T-cell (primary cell): Measurements from ENCODE around the gene TAF1A. TPM values are rescaled to one million over a fixed set of nuclear protein-coding genes. Genes with fewer than 3 reads are reported as not detected.

Experiments
- ATAC-seq, 4 experiments: fragments of 200-7000 bp in 3 of 4; fragments of 150-1000 bp in 1 of 4; cut with Tn5 transposase; replicated peaks in 1 of 4; 1 replicate in 3 of 4; 2 replicates in 1 of 4; pipeline ENCODE4 v1.10.0; 2021; ENCODE audit warnings: moderate library complexity in 3 of 4, mild to moderate bottlenecking in 2 of 4, moderate number of reproducible peaks in 1 of 4
- CTCF ChIA-PET, 2 donors: fragments of 300-600 bp; sonication (Branson Sonifier 250); formaldehyde crosslinking; loops; one replicate each; lab custom pipeline; 2022; ENCODE audit warnings: antibody characterized with exemption in 2 of 2; lab: Charles Lee
- POLR2A ChIA-PET, 2 donors: fragments of 300-600 bp; sonication (Branson Sonifier 250); formaldehyde crosslinking; loops; one replicate each; lab custom pipeline; 2022; ENCODE audit warnings: antibody characterized with exemption in 2 of 2; lab: Charles Lee
- DNase-seq, 35 experiments: peaks; one replicate each; pipeline versions ENCODE4 v3.0.0 to v3.0.0-alpha.2; 2013 to 2023
- H3K27ac ChIP-seq: one replicate; pipeline ENCODE4 v1.5.1; 2013; ENCODE audit warnings: low read length
- H3K27me3 ChIP-seq, 2 experiments: replicated peaks in 1 of 2; 1 replicate in 1 of 2; 2 replicates in 1 of 2; pipeline versions ENCODE4 v1.6.1 to v1.7.0; 2013; ENCODE audit warnings: low read length in 1 of 2, mixed read lengths in 1 of 2; ENCODE audit not compliant: control insufficient read depth in 2 of 2, insufficient read depth in 2 of 2; ENCODE audit errors: extremely low read depth in 1 of 2
- H3K36me3 ChIP-seq, 2 donors: 1 replicate in 1 of 2; 2 replicates in 1 of 2; pipeline versions ENCODE4 v1.6.1 to v1.7.0; 2013; ENCODE audit warnings: low read length in 1 of 2; ENCODE audit not compliant: control insufficient read depth in 2 of 2, insufficient read depth in 1 of 2; ENCODE audit errors: extremely low read depth in 1 of 2
- H3K4me1 ChIP-seq, 2 experiments: 1 replicate in 1 of 2; 2 replicates in 1 of 2; pipeline versions ENCODE4 v1.6.1 to v1.7.0; 2013; ENCODE audit warnings: low read length in 2 of 2, mixed read lengths in 1 of 2; ENCODE audit not compliant: insufficient read depth in 2 of 2, control insufficient read depth in 1 of 2; ENCODE audit errors: extremely low read depth in 1 of 2
- H3K4me3 ChIP-seq, 2 donors: 1 replicate in 1 of 2; 2 replicates in 1 of 2; pipeline versions ENCODE4 v1.5.1 to v1.7.0; 2013; ENCODE audit warnings: mild to moderate bottlenecking in 2 of 2, low read length in 1 of 2, moderate library complexity in 1 of 2; ENCODE audit not compliant: control insufficient read depth in 1 of 2; ENCODE audit errors: extremely low read depth in 1 of 2
- H3K9me3 ChIP-seq: 2 replicates; pipeline ENCODE4 v1.7.0; 2013
- H3K27ac Mint-ChIP-seq, 2 donors: one replicate each; pipeline ENCODE4 v1.8.0; 2020 to 2021; ENCODE audit warnings: mild to moderate bottlenecking in 2 of 2, mixed read lengths in 2 of 2
- H3K27me3 Mint-ChIP-seq, 2 donors: one replicate each; pipeline ENCODE4 v1.8.0; 2021 to 2022; ENCODE audit warnings: mixed read lengths in 2 of 2
- H3K36me3 Mint-ChIP-seq: one replicate; pipeline ENCODE4 v1.8.0; 2021; ENCODE audit warnings: mixed read lengths
- H3K4me1 Mint-ChIP-seq, 3 donors: one replicate each; pipeline ENCODE4 v1.8.0; 2020 to 2022; ENCODE audit warnings: mixed read lengths in 3 of 3, mild to moderate bottlenecking in 1 of 3
- H3K4me3 Mint-ChIP-seq, 3 donors: one replicate each; pipeline ENCODE4 v1.8.0; 2020 to 2022; ENCODE audit warnings: mild to moderate bottlenecking in 3 of 3, mixed read lengths in 3 of 3, moderate library complexity in 3 of 3
- H3K9me3 Mint-ChIP-seq, 3 donors: one replicate each; pipeline ENCODE4 v1.8.0; 2020 to 2022; ENCODE audit warnings: mixed read lengths in 3 of 3
- WGBS: methylation state at CpG from one replicate; pipeline ENCODE4 v1.1.5; 2013; ENCODE audit warnings: missing lambda C conversion rate; ENCODE audit not compliant: insufficient coverage; 5-methylcytosine and 5-hydroxymethylcytosine counted together
- total RNA-seq, 35 experiments: library from RNA in 6 of 35; stranded (reverse) in 6 of 35; fragments of 120-200 nt in 1 of 35; gene quantifications; one replicate each; pipeline versions ENCODE4 v1.2.1 to v1.2.4 and lab custom pipeline; 2013 to 2026

The TAF1A gene
- total RNA-seq, 5 donors from 2014 or later (not counting 1 experiment from before 2014, with no cell fraction given) = 5.7 to 14.0 (median 12.3) TPM

DNA sequence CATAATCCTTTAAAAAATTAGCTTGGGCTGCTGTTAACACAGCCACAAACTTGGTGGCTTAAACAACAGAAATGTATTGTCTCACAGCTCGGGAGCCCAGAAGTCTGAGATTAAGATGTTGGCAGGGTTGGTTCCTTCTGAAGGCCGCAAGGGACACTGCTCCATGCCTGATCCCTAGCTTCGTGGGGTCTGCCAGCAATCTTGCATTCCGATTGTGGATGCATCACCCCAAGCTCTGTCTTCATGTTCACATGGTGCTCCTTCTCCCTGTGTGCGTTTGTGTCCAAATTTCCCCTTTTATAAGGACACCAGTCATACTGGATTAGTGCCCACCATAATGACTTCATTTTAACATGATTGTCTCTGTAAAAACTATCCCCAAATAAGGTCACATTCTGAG is 36.9 kb downstream of the TAF1A start:
- POLR2A ChIA-PET = no interaction called here
- no peak for DNase-seq
- 95% methylated on average over 4 of the region's 5 CpGs for WGBS
- peaks cover 15% of the 10 kb centered on the region for H3K36me3 Mint-ChIP-seq
- no peaks in the 10 kb centered on the region for H3K4me1 ChIP-seq
- H3K27me3 ChIP-seq = peaks cover 0 to 3% of the 10 kb centered on the region in 2 experiments
- no peak overlapping the region for H3K4me3 ChIP-seq
- ATAC-seq = no peak
- CTCF ChIA-PET = interaction anchor here in 1 of 2 donors (0.5 kb wide), 1 partner anchor 37 kb away, joined by 3 read pairs; the partner anchor contains the start of gene TAF1A
- H3K4me3 Mint-ChIP-seq = no peak overlapping the region
- H3K27me3 Mint-ChIP-seq = no peaks in the 10 kb centered on the region
- peaks cover 4 to 15% of the 10 kb centered on the region in 2 donors for H3K36me3 ChIP-seq
- H3K9me3 ChIP-seq = no peaks in the 10 kb centered on the region
- H3K27ac ChIP-seq = no peak overlapping the region
- no peak overlapping the region for H3K27ac Mint-ChIP-seq
- H3K4me1 Mint-ChIP-seq = no peaks in the 10 kb centered on the region
- H3K9me3 Mint-ChIP-seq = no peaks in the 10 kb centered on the region

DNA sequence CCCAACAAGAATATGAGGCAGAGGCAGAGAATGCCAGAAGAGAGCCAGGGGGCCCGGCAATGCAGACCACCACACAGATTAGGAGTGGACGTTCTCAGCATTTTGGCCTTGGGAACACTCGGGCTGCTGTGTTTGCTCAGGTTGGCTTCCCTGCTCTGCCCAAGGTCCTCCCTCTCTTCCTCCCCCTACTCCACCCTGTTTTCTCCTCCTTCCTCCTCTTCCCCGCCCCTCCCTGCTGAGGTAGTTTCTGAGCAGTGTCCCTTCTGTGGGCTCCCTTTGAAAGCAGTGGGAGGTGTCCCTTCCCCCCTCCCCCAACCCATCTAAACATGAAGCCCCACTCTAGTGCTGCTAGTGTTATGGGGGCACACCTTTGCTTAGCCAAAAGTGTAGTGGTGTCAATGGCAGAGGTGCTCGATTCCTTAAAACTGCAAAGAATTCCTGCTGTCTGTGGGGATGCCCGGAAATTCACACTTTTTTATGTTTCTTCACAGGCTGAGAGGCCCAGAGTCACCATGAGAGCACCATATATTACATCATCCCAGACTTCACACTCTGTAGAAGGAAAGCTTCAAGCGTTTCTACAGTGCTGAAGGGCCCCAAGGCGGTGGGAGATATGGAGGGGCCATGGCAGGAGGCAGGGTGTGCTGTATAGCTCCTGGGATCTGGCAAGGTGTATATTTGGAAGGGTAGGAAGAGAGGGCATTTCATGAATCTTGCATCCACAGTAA is 41.6 kb downstream of the TAF1A start, which contains the start of gene HHIPL2:
TSS of gene HHIPL2 (minus strand) at position 161 of the 728 bp plus-strand sequence. CDS start at position 101, 60 bp downstream.
- DNase-seq (no peak), ATAC-seq (no peak)
- Histone ChIP-seq H3K4me1 (no peaks in the 10 kb centered on the region), H3K27ac (no peak within 1 kb of the TSS), H3K4me3 (no peak within 1 kb of the TSS), H3K9me3 (no peaks in the 10 kb centered on the region), H3K36me3 (no peaks in the 10 kb centered on the region), H3K27me3 (peaks cover 0 to 31% of the 10 kb centered on the region in 2 experiments)
- H3K36me3 Mint-ChIP-seq = no peaks in the 10 kb centered on the region
- H3K4me1 Mint-ChIP-seq = no peaks in the 10 kb centered on the region
- no peak within 1 kb of the TSS for H3K4me3 Mint-ChIP-seq
- H3K27ac Mint-ChIP-seq = no peak within 1 kb of the TSS
- WGBS = 77% methylated on average over 5 of the region's 8 CpGs
- H3K27me3 Mint-ChIP-seq = peaks cover 20 to 27% of the 10 kb centered on the region in 2 donors
- H3K9me3 Mint-ChIP-seq = no peaks in the 10 kb centered on the region
- ChIA-PET POLR2A (no interaction called here), CTCF (no interaction called here)

DNA sequence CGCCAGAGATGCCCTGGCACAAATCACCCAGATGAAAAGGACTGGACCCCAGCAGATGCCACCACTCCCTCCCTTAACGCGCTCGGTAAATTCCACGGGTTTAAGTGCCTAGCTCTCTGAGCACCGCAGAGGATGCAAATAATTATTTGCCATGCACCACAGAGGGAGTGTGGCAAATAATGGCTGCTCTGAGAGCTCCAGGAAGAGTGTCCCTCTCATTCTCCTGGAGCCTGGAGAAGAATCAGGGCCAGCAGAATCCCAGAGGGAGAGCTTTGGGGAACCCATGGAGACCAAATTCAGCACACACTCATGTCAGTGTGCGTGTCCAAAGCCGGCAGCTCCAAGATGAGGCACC is 42.5 kb downstream of the TAF1A start:
- H3K9me3 Mint-ChIP-seq = no peaks in the 10 kb centered on the region
- H3K4me1 ChIP-seq = no peaks in the 10 kb centered on the region
- POLR2A ChIA-PET = no interaction called here
- ATAC-seq (no peak), DNase-seq (no peak)
- WGBS = 64% methylated on average over 4 of the region's 8 CpGs
- no peak overlapping the region for H3K4me3 Mint-ChIP-seq
- no peak overlapping the region for H3K27ac Mint-ChIP-seq
- H3K36me3 ChIP-seq = no peaks in the 10 kb centered on the region
- CTCF ChIA-PET = interaction anchor here in 1 of 2 donors (0.6 kb wide), 1 partner anchor 596 kb away, joined by 5 read pairs; the partner anchor contains the start of gene TLR5
- no peaks in the 10 kb centered on the region for H3K36me3 Mint-ChIP-seq
- no peak overlapping the region for H3K27ac ChIP-seq
- no peaks in the 10 kb centered on the region for H3K9me3 ChIP-seq
- peaks cover 24 to 31% of the 10 kb centered on the region in 2 donors for H3K27me3 Mint-ChIP-seq
- no peaks in the 10 kb centered on the region for H3K4me1 Mint-ChIP-seq
- H3K4me3 ChIP-seq = no peak overlapping the region
- H3K27me3 ChIP-seq = peaks cover 0 to 31% of the 10 kb centered on the region in 2 experiments

DNA sequence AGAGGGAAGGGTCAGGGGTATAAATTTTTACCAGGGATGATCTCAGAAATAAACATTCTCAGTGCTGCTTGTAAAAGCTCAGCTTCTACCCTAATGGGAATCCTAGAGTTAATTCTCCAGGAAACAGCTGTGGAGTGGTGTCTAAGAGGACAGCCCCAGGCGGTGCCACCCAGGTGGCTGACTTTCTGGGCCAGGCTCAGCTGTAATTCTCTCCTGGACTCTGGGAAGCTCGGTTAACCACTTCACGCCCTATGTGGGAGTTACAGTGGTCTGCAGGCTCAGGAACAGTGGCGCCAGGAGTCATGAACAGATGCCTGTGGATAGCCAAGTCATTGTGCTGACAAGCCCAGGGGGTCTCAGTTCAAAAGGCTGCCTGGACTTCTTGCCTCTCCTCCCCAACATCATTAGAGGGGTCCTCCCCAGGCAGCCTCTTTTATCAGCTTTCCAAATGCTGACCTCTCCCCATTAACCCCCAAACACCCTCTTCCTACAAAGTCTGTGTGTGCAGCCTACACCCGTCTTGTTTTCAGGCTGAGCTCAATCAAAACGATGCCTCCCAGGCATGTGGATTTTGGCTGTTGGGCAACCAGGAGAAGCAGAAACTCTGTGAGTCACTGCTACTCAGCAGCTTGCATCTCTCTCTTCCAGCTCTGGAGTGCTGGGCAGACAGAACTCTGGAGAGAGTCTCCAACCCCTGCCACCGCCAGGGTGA is 43.0 kb downstream of the TAF1A start:
- ATAC-seq (no peak), DNase-seq (no peak)
- Histone ChIP-seq H3K9me3 (no peaks in the 10 kb centered on the region), H3K27me3 (peaks cover 0 to 31% of the 10 kb centered on the region in 2 experiments), H3K4me3 (no peak overlapping the region), H3K27ac (no peak overlapping the region), H3K4me1 (no peaks in the 10 kb centered on the region), H3K36me3 (no peaks in the 10 kb centered on the region)
- no peaks in the 10 kb centered on the region for H3K36me3 Mint-ChIP-seq
- CTCF ChIA-PET = no interaction called here
- WGBS = 25% methylated on average over 7 of the region's 7 CpGs
- H3K27me3 Mint-ChIP-seq = peaks cover 24 to 31% of the 10 kb centered on the region in 2 donors
- H3K4me3 Mint-ChIP-seq = no peak overlapping the region
- H3K4me1 Mint-ChIP-seq = no peaks in the 10 kb centered on the region
- POLR2A ChIA-PET = no interaction called here
- no peak overlapping the region for H3K27ac Mint-ChIP-seq
- H3K9me3 Mint-ChIP-seq = no peaks in the 10 kb centered on the region

DNA sequence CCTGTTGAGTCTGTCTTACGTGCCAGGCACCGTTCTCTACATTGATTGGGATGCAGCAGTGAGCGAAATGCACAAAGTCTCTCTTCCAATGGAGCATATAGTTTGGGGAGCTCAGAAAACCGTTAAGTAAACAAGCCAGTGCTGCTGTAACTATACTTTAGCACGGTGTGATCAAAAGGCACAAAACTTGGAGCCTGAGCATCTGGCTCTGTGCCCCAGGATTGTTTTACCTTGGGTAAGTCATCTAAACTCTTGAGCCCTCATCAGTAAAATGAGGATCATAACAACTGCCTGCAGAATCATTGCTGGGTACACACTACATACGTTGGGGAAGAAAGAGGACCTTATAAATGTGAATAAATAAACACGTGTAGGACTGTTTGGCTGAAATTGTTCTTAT is 43.6 kb downstream of the TAF1A start:
- Mint-ChIP-seq H3K27ac (no peak overlapping the region), H3K4me1 (no peaks in the 10 kb centered on the region), H3K27me3 (peaks cover 24 to 31% of the 10 kb centered on the region in 2 donors), H3K36me3 (no peaks in the 10 kb centered on the region), H3K9me3 (no peaks in the 10 kb centered on the region), H3K4me3 (no peak overlapping the region)
- CTCF ChIA-PET = no interaction called here
- no peak for ATAC-seq
- no peaks in the 10 kb centered on the region for H3K36me3 ChIP-seq
- no peaks in the 10 kb centered on the region for H3K4me1 ChIP-seq
- no peak overlapping the region for H3K27ac ChIP-seq
- H3K9me3 ChIP-seq = no peaks in the 10 kb centered on the region
- H3K27me3 ChIP-seq = peaks cover 0 to 31% of the 10 kb centered on the region in 2 experiments
- H3K4me3 ChIP-seq = no peak overlapping the region
- DNase-seq = no peak
- POLR2A ChIA-PET = no interaction called here
- WGBS = 76% methylated on average over 4 of the region's 7 CpGs

DNA sequence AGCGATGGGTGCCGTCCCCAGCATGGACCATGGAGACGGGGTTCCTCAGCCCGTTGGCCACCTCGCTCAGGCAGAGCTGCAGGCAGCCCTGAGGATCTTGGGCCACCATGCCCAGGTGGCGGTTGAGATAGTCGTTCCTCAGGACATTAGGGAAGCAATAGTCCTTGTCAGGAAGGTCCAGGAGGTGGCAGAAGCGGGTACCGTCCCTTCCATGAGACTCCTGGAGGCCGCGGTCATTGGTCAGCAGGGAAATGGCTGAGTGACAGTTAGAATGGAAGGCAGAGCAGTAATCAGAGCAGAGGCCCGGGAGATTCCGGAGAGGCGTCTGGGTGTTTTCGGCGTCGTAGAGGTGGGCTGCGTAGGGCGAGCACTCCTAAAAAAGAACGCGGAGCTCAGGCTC is 45.9 kb downstream of the TAF1A start:
- H3K4me1 Mint-ChIP-seq = no peaks in the 10 kb centered on the region
- no peak overlapping the region for H3K4me3 Mint-ChIP-seq
- Histone ChIP-seq H3K27me3 (peaks cover 0 to 31% of the 10 kb centered on the region in 2 experiments), H3K9me3 (no peaks in the 10 kb centered on the region), H3K36me3 (no peaks in the 10 kb centered on the region), H3K4me3 (no peak overlapping the region), H3K27ac (no peak overlapping the region), H3K4me1 (no peaks in the 10 kb centered on the region)
- no peaks in the 10 kb centered on the region for H3K9me3 Mint-ChIP-seq
- peaks cover 24 to 31% of the 10 kb centered on the region in 2 donors for H3K27me3 Mint-ChIP-seq
- ATAC-seq (no peak), DNase-seq (no peak)
- POLR2A ChIA-PET = no interaction called here
- CTCF ChIA-PET = no interaction called here
- H3K27ac Mint-ChIP-seq = no peak overlapping the region
- 93% methylated on average over 17 of the region's 21 CpGs for WGBS
- H3K36me3 Mint-ChIP-seq = no peaks in the 10 kb centered on the region
